Spleen (tissue), 7 donors: ENCODE results near the gene CENPP.

Experiments used
- CTCF ChIP-seq, 11 experiments: fragments of 200-600 bp in 7 of 11; fragments of 450-650 bp in 4 of 11; sonication (generic) in 4 of 11; IDR thresholded peaks in 8 of 11; conservative IDR thresholded peaks in 3 of 11; 1 replicate in 7 of 11; 2 replicates in 4 of 11; pipeline versions ENCODE4 v1.4.0 to v1.8.0; 2016 to 2021; ENCODE audit warnings: antibody characterized with exemption in 11 of 11, inconsistent platforms in 4 of 11, mild to moderate bottlenecking in 1 of 11
- POLR2AphosphoS5 ChIP-seq, 3 donors: sonication (generic); formaldehyde crosslinking; IDR thresholded peaks; one replicate each; pipeline ENCODE4 v1.5.1; 2017; ENCODE audit warnings: antibody characterized with exemption in 3 of 3
- donor health status: DM: no; HTN: no; CAD: no; lungs with moderate emphysema.
- donor health status: DM: no; HTN: no; CAD: no.
- donor health status: DM: no; HTN: no; CAD: no.

GRCh38 chr9:92660266-92660665, 334.5 kb downstream of the CENPP start:
- TF ChIP-seq CTCF (IDR thresholded peaks at IDR 0.05 in 8 of 11, conservative IDR thresholded peaks at IDR 0.05 in 3 of 11): no peak
- no peak for TF ChIP-seq POLR2AphosphoS5 (IDR thresholded peaks at IDR 0.05)
